ENCODE measurements around the gene HMGN1. TPM values are rescaled to one million over a fixed set of nuclear protein-coding genes. Genes with fewer than 3 reads are reported as not detected.
"Not testable (repeated sequence)": the region's sequence is repeated elsewhere in the genome, so short reads cannot be mapped to it uniquely, and the experiment has no call there.

HMGN1 gene
- total RNA-seq, 6 experiments from 2014 or later, result 34.6 to 71.6 (median 63.9) TPM

GRCh38 chr21:39386899-39387298 lies 38.0 kb upstream of the HMGN1 start:
- TF ChIP-seq POLR2A (IDR thresholded peaks at IDR 0.05) (no peak), CTCF (IDR thresholded peaks at IDR 0.05) (no peak)
- Histone ChIP-seq H3K27me3 (no peaks in the 10 kb centered on the region), H3K4me3 (peak overlapping the region in 2 of 3 donors; percentile 52 to 55), H3K4me1 (peaks cover 0 to 19% (median 5%) of the 10 kb centered on the region in 4 donors), H3K9me3 (no peaks in the 10 kb centered on the region), H3K36me3 (peaks cover 0 to 11% (median 0%) of the 10 kb centered on the region in 4 donors), H3K27ac (peak overlapping the region; percentile 37 to 72 (median 40))
- WGBS (ENCODE audit: insufficient coverage, low coverage, low lambda C conversion rate, missing lambda C conversion rate), result 92% methylated on average over 9 of the region's 11 CpGs
- ATAC-seq (no peak), DNase-seq (no peak)
- intact Hi-C loops (cut with DNase I), result loop anchor here in 1 of 2 donors (10.0 kb wide), 1 partner anchor 72 kb away; the partner anchor contains the start of gene BRWD1

- DNase-seq (peak in 1 of 3 donors; percentile 65), ATAC-seq (peak in 1 of 4 donors; percentile 3)
- TF ChIP-seq CTCF (IDR thresholded peaks at IDR 0.05), result no peak
- no peak for TF ChIP-seq POLR2A (IDR thresholded peaks at IDR 0.05)
- Histone ChIP-seq H3K27me3 (no peaks in the 10 kb centered on the region), H3K4me1 (peaks cover 0 to 19% (median 5%) of the 10 kb centered on the region in 4 donors), H3K4me3 (peak overlapping the region in 2 of 3 donors; percentile 49 to 56), H3K36me3 (peaks cover 0 to 6% (median 0%) of the 10 kb centered on the region in 4 donors), H3K27ac (peak overlapping the region; percentile 47 to 72 (median 64)), H3K9me3 (no peaks in the 10 kb centered on the region)
- 54% methylated on average over 4 of the region's 13 CpGs for WGBS (ENCODE audit: insufficient coverage, low coverage, low lambda C conversion rate, missing lambda C conversion rate)
- intact Hi-C loops (cut with DNase I), result loop anchor here in 1 of 2 donors (10.0 kb wide), 1 partner anchor 71 kb away; the partner anchor contains the start of gene BRWD1
Observed at GRCh38 chr21:39386194-39386593, 37.3 kb upstream of the HMGN1 start.

- no peaks in the 10 kb centered on the region for H3K9me3 ChIP-seq
- TF ChIP-seq CTCF (IDR thresholded peaks at IDR 0.05), result no peak
- TF ChIP-seq POLR2A (IDR thresholded peaks at IDR 0.05), result peak; percentile 71
- DNase-seq (peak; percentile 91 to 95 (median 91)), ATAC-seq (peak; percentile 73 to 85 (median 80))
- H3K27ac ChIP-seq, result peak overlapping the region; percentile 67 to 81 (median 76)
- peak overlapping the region; percentile 23 to 56 (median 49) for H3K4me3 ChIP-seq
- H3K36me3 ChIP-seq, result no peaks in the 10 kb centered on the region
- peaks cover 0 to 19% (median 5%) of the 10 kb centered on the region in 4 donors for H3K4me1 ChIP-seq
- 57% methylated on average over 6 of the region's 50 CpGs for WGBS (ENCODE audit: insufficient coverage, low coverage, low lambda C conversion rate, missing lambda C conversion rate)
- intact Hi-C loops (cut with DNase I), result loop anchor here in 1 of 2 donors (10.0 kb wide), 1 partner anchor 71 kb away; the partner anchor contains the start of gene BRWD1
- H3K27me3 ChIP-seq, result no peaks in the 10 kb centered on the region
Observed at GRCh38 chr21:39385299-39386145, 36.6 kb upstream of the HMGN1 start.

GRCh38 chr21:39384674-39385298 lies 35.9 kb upstream of the HMGN1 start:
- intact Hi-C loops (cut with DNase I), result loop anchor here in 1 of 2 donors (10.0 kb wide), 1 partner anchor 70 kb away; the partner anchor contains the start of gene BRWD1
- Histone ChIP-seq H3K9me3 (no peaks in the 10 kb centered on the region), H3K27me3 (no peaks in the 10 kb centered on the region), H3K4me1 (peaks cover 0 to 19% (median 5%) of the 10 kb centered on the region in 4 donors), H3K36me3 (no peaks in the 10 kb centered on the region), H3K4me3 (peak overlapping the region; percentile 23 to 56 (median 49)), H3K27ac (peak overlapping the region; percentile 67 to 81 (median 76))
- DNase-seq (no peak), ATAC-seq (no peak)
- 65% methylated on average over 9 of the region's 13 CpGs for WGBS (ENCODE audit: insufficient coverage, low coverage, low lambda C conversion rate, missing lambda C conversion rate)
- TF ChIP-seq POLR2A (IDR thresholded peaks at IDR 0.05) (no peak), CTCF (IDR thresholded peaks at IDR 0.05) (no peak)

- not testable (repeated sequence) for H3K4me3 ChIP-seq, H3K27me3 ChIP-seq, ATAC-seq, H3K4me1 ChIP-seq, H3K36me3 ChIP-seq, H3K27ac ChIP-seq, DNase-seq, H3K9me3 ChIP-seq
- 88% methylated on average over 7 of the region's 7 CpGs for WGBS (ENCODE audit: insufficient coverage, low coverage, low lambda C conversion rate, missing lambda C conversion rate)
- intact Hi-C loops (cut with DNase I), result loop anchor here in 1 of 2 donors (10.0 kb wide), 1 partner anchor 67 kb away; the partner anchor contains the start of gene BRWD1
Observed at GRCh38 chr21:39382096-39382495, 33.2 kb upstream of the HMGN1 start.

All from right lobe of liver (tissue), 6 donors.